Suprapubic skin (tissue), 4 donors: ENCODE results near the gene NTSR1.

Experiments used
- POLR2A ChIP-seq, 2 donors: fragments of 450-650 bp; IDR thresholded peaks; one replicate each; pipeline ENCODE4 v1.6.1; 2017; ENCODE audit warnings: antibody characterized with exemption in 2 of 2, mild to moderate bottlenecking in 2 of 2, moderate library complexity in 2 of 2
- POLR2AphosphoS5 ChIP-seq, 3 donors: sonication (generic); formaldehyde crosslinking; IDR thresholded peaks; one replicate each; pipeline ENCODE4 v1.6.1; 2017; ENCODE audit warnings: antibody characterized with exemption in 3 of 3
- TF ChIP-seq, protein P1 (sequence below), 2 donors: fragments of 200-600 bp in 1 of 2; fragments of 450-650 bp in 1 of 2; sonication (generic) in 1 of 2; IDR thresholded peaks; one replicate each; pipeline ENCODE4 v1.5.1; 2016 to 2019; ENCODE audit warnings: antibody characterized with exemption in 2 of 2, mild to moderate bottlenecking in 1 of 2, moderate library complexity in 1 of 2

DNA sequence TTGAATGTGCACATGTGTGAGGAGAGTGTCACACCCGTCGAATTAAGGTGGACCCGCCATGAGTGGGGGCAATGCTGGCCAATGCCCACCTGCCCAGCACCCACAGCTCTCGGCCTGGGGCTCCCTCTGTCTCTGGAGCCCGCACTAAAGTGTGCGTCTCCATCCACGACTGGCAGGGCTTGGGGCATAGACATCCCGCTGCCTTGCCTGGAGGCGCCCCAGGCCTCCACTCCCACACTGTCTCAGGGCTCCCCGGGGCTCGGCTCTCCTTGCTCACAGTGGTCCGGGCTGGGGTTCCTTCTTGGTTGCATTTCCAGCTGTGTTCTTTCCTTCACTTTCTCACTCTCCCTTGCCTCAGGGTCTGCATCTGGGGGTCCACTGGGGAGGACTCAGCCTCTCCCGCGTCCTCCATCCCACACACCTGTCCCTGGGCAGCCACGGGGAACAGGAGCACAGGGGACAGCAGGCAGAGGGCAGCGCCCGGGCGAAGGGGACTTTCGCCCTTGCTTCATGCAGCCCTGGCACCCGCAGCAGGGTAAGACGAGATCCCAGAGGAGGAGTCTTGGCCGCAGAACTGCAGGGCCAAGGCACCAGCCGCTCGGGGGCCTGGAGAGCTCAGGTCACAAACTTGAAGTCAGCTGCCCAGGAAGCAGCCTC lies 67.5 kb downstream of the NTSR1 start:
- TF ChIP-seq, protein P1, sequence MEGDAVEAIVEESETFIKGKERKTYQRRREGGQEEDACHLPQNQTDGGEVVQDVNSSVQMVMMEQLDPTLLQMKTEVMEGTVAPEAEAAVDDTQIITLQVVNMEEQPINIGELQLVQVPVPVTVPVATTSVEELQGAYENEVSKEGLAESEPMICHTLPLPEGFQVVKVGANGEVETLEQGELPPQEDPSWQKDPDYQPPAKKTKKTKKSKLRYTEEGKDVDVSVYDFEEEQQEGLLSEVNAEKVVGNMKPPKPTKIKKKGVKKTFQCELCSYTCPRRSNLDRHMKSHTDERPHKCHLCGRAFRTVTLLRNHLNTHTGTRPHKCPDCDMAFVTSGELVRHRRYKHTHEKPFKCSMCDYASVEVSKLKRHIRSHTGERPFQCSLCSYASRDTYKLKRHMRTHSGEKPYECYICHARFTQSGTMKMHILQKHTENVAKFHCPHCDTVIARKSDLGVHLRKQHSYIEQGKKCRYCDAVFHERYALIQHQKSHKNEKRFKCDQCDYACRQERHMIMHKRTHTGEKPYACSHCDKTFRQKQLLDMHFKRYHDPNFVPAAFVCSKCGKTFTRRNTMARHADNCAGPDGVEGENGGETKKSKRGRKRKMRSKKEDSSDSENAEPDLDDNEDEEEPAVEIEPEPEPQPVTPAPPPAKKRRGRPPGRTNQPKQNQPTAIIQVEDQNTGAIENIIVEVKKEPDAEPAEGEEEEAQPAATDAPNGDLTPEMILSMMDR (IDR thresholded peaks at IDR 0.05): no peak
- TF ChIP-seq POLR2A (IDR thresholded peaks at IDR 0.05) (no peak), POLR2AphosphoS5 (IDR thresholded peaks at IDR 0.05) (no peak)
